SK-MEL-5 (cell line): ENCODE data around the gene TMCO4. TPM values are rescaled to one million over a fixed set of nuclear protein-coding genes. Genes with fewer than 3 reads are reported as not detected.

Experiments
- DNase-seq: peaks from one replicate; pipeline ENCODE4 v3.0.0-alpha.2; 2016; ENCODE audit warnings: low read depth, low spot score
- in situ Hi-C: cut with HindIII; loops from 2 replicates; pipeline ENCODE4 v1.10.0; 2016; ENCODE audit warnings: low sequenced_read_pairs, high pct_unique_total_duplicates, low pct_unique_long_range_greater_than_20kb
- total RNA-seq: library from RNA; depleted of rRNA; stranded (reverse); fragments of >200 nt; shearing (Covaris generic); gene quantifications from 2 replicates; pipeline ENCODE4 v1.2.3, GENCODE V29; 2014

Gene TMCO4
- total RNA-seq, 1 experiment from 2014 or later: 19.8 TPM

DNA sequence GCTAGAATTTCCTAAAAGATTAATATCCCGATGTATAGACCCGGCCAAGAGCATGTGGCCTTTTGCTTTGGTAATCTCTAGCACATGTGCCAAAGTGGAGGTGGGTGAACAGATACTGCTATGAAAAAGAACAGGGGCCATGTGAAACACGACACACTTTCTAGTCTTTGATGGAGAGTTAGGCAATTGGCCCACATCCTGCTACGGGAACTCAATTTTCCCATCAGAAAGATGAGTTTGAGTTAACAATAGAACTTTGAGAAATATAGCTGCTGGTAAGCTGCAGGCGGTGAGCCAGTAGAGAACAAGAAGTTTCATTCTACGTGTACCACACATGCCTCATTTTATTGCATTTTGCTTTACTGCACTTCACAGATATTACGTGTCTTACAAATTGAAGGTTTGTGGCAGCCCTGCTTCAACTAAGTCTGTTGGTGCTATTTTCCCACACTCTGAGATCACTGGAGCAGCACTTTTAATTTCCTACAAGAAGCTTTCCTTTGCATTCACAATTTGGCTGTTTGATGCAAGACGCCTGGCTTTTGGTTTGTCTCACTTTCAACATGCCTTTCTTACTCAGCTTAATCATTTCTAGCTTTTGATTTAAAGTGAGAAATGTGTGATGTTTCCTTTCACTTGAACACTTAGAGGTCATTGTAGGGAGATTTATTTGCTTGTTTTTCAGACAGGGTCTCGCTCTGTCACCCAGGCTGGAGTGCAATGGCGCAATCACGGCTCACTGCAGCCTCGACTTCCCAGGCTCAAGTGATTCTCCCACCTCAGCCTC is 88.7 kb downstream of the TMCO4 start:
- DNase-seq: peak; percentile 81
- in situ Hi-C loops: no loop called here

GRCh38 chr1:19709260-19709793 is 90.4 kb downstream of the TMCO4 start:
- in situ Hi-C loops: no loop called here
- no peak for DNase-seq

GRCh38 chr1:19708567-19709110 is 91.1 kb downstream of the TMCO4 start:
- no peak for DNase-seq
- in situ Hi-C loops: no loop called here

DNA sequence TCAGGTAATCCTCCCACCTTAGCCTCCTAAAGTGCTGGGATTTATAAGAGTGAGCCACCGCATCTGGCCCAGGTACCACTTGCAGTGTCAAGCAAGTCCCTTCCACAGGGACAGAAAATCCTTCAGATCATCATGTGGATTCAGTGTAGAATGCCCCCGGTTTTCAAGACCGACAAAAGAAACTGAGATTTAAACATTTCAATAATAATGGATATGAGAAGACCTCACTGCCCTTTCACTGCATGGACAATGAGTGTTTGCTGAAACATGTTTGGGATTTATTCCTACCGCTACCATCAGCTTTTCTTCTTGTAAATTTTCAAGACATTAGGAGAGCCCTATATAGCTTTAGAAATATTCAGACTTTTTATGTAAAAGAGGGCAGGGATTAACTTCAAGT is 93.6 kb downstream of the TMCO4 start:
- DNase-seq: no peak
- in situ Hi-C loops: no loop called here

GRCh38 chr1:19705464-19705863 is 94.3 kb downstream of the TMCO4 start:
- in situ Hi-C loops: no loop called here
- DNase-seq: no peak

GRCh38 chr1:19704247-19705113 is 95.2 kb downstream of the TMCO4 start:
- in situ Hi-C loops: no loop called here
- DNase-seq: peak; percentile 72

- in situ Hi-C loops: no loop called here
- no peak for DNase-seq
These were observed 96.4 kb downstream of the TMCO4 start for GRCh38 chr1:19703280-19703679.

GRCh38 chr1:19700079-19700777 is 99.5 kb downstream of the TMCO4 start:
- DNase-seq: no peak
- in situ Hi-C loops: no loop called here

- in situ Hi-C loops: no loop called here
- no peak for DNase-seq
These were observed 101.5 kb downstream of the TMCO4 start for GRCh38 chr1:19698181-19698580.

- in situ Hi-C loops: no loop called here
- DNase-seq: no peak
These were observed 102.9 kb downstream of the TMCO4 start for GRCh38 chr1:19696820-19697219.

DNA sequence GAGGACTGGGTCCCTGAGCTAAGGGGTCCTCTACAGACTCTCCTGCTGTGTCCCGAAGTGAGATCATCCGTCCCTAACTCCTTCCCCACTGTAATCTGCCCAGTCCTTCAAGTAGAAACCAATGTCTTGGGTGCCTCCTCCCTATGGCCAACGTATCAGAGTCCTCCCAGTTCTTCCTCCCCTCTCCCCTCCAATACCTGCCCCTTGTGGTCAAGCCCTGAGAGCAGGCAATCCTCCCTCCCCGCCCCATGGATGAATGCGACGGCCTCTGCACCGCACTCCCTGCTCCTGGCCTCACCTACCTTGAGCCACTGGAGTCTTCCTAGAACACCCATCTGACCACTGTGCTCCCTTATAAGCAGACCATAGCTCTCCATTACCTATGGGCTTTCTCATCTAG is 103.9 kb downstream of the TMCO4 start:
- in situ Hi-C loops: no loop called here

GRCh38 chr1:19694298-19694697 is 105.4 kb downstream of the TMCO4 start:
- no peak for DNase-seq
- in situ Hi-C loops: no loop called here

More for the DNA sequence above, 103.9 kb downstream of the TMCO4 start:
- no peak for DNase-seq

- no peak for DNase-seq
- in situ Hi-C loops: no loop called here
These were observed 109.4 kb downstream of the TMCO4 start for GRCh38 chr1:19690342-19690741.

- DNase-seq: no peak
These were observed 109.9 kb downstream of the TMCO4 start for GRCh38 chr1:19689856-19690255.

GRCh38 chr1:19689085-19689757 is 110.5 kb downstream of the TMCO4 start:
- in situ Hi-C loops: no loop called here

More at GRCh38 chr1:19689856-19690255, 109.9 kb downstream of the TMCO4 start:
- in situ Hi-C loops: no loop called here

GRCh38 chr1:19688041-19688842 is 111.5 kb downstream of the TMCO4 start:
- in situ Hi-C loops: no loop called here
- DNase-seq: no peak

More at GRCh38 chr1:19689085-19689757, 110.5 kb downstream of the TMCO4 start:
- DNase-seq: no peak
